Activated CD8-positive, alpha-beta memory T cell treated with anti-CD3 and anti-CD28 coated beads for 24 hours (primary cell): ENCODE results near the gene MAP2K3.
"Not testable (repeated sequence)": the region's sequence is repeated elsewhere in the genome, so short reads cannot be mapped to it uniquely, and the experiment has no call there.

Experiments used
- DNase-seq: peaks from one replicate; pipeline ENCODE4 v3.0.0-alpha.2; 2020

MAP2K3 gene

GRCh38 chr17:21314261-21314664, 29.8 kb downstream of the MAP2K3 start:
- DNase-seq = not testable (repeated sequence)

GRCh38 chr17:21314701-21315111, 30.2 kb downstream of the MAP2K3 start:
- not testable (repeated sequence) for DNase-seq

- not testable (repeated sequence) for DNase-seq
These were observed 30.9 kb downstream of the MAP2K3 start for GRCh38 chr17:21315246-21316000.

DNA sequence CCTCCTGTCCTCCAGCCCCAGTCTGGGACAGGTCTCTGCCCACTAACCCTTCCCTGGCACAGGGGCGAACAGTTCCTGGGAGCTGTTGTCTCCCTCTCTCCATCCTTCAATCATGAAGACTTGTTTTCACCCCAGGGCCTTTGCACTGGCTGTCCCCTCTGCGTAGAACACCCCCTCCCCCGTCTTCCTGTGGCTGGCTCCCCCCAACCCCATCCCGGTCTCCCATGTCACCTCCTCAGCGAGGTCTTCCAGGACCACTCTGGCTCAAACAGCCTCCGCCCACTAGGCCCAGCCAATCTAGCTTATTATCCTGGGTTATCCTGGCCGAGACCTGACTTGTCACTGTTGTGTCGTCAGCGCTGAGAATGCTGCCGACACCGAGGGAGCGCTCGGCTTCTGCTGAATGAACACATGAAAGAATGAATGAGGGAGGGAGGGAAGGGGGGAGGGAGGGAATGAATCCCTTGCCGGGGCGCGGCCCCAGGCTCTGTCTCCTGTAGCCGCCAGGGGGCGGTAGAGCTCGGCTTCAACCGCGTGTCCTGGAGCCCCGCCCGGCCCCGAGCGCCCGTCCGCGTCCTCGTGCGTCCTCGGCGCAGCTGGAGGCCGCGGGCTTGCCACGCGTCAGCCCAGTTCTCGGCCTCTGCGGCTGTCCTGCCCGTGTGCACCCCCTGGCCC, 31.8 kb downstream of the MAP2K3 start:
- DNase-seq = not testable (repeated sequence)

DNA sequence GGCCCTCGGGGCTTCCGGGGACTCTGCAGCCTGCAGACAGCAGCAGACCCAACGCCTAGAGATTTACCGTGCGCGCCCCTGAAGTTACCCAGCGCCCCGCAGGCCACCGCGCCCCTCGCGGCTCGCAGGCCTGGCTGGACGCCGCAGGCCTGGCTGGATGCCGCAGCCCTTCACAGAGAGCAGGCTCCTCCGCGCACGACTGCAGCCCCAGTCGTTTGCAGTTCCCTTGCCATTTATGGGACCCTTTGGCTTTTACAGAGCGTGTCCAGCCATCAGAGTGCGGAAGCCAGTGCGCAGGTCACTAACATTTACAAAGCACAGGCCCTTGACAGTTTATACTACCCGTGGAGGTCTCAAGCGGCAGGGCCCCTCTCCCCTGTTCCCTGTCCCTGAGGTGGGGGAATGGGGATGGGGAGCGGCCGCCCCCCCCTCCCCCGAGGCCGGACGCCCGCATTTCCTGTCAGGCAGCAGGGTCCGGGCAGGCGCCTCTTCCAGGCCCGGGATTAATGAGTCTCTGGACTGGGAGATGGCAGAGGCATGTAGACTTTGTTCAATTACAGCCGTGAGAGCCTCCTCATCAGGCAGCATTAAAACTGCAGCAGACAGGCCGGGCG, 32.5 kb downstream of the MAP2K3 start:
- DNase-seq = peak; percentile 69

DNA sequence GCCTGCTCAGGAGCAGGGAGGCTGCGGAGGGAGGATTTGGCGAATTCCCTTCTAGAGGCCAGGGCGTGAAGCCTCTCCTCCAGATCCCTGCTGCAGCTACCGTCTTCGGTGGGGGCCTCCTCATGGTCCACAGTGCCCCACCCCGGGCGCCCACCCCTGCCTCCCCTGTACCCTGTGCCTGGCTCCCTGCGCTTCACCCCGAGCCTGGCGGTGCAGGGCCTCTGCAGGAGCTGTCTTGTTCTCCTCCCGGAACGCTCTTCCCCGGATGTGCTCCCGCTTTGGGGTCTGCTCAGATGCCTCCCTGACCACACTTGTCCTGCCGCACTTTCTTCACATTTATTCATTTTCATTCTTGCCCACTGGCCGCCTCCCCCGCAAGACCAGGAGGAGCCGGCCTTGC, 33.3 kb downstream of the MAP2K3 start:
- DNase-seq = not testable (repeated sequence)

GRCh38 chr17:21318439-21318838, 33.9 kb downstream of the MAP2K3 start:
- no peak for DNase-seq

GRCh38 chr17:21318856-21319255, 34.3 kb downstream of the MAP2K3 start:
- not testable (repeated sequence) for DNase-seq

DNA sequence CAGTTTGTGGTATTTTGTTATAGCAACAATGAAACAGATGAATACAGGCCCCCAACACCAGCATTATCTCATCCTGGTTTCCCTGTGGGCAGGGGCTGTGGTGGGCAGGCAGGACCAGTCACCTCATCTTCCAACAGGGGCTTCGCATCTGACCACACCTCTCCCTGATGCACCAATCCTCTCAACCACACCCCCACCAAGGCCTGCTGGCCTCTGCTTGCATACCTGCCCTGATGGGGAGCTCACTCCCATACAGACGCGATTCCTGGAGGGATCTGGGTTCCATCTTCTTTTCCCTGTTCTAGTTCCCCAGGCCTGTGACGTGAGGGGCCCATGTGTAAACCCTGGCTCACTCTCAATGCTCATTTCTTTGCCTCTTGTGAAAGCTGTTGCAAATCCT, 34.7 kb downstream of the MAP2K3 start:
- not testable (repeated sequence) for DNase-seq

DNA sequence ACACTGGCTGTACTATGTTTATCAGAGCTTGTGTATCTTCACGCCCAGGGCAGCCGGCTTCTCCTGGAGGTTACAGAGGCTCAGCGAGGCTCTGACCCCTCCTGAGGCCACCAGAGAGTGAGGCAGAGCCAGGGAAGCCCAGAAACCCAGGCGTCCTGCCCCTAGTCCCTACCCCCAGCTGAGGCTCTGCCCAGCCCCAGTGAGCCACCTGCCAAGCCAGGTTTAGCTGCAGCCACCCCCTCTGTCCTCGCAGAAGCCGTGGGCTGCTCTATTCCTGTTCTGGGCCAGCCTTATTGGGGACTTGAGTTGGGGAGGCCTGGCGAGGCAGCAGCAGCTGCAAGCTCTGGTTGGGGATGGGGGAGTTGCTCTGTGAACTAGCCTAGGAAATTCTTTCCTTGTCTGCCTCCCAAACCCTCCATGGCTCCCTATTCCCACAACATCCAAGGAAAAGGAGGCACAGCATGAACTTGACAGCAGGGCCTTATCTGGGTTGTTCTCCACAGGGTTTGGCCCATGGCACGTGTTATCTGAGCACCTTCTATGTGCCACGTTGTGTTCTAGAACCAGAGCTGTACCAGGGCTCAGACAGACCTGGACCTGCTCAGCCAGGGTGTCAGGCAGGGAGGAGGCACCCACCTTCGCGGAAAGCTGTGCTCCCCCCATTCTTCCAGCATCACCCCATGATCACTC, 35.3 kb downstream of the MAP2K3 start:
- not testable (repeated sequence) for DNase-seq

- DNase-seq = not testable (repeated sequence)
These were observed 35.9 kb downstream of the MAP2K3 start for GRCh38 chr17:21320430-21320829.

DNA sequence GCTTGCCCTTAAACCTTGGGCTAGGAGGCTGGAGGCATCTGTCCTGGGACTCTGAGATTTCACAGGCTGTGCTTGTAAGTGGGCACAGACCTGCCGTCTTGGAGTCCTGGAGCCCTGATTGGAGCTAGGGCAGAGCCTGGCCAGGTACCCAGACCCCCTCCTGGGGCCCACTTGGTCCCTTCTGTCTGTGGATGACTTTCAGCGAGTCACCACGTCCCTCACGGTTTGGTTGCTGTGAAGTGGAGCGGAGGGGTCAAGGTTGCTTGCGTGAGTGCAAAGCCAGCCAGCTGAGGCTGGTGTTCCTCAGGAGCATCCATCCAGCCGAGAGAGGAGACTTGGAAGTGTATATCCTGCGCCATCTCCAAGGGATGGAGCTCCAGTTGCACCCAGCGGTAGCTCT, 36.5 kb downstream of the MAP2K3 start:
- not testable (repeated sequence) for DNase-seq

DNA sequence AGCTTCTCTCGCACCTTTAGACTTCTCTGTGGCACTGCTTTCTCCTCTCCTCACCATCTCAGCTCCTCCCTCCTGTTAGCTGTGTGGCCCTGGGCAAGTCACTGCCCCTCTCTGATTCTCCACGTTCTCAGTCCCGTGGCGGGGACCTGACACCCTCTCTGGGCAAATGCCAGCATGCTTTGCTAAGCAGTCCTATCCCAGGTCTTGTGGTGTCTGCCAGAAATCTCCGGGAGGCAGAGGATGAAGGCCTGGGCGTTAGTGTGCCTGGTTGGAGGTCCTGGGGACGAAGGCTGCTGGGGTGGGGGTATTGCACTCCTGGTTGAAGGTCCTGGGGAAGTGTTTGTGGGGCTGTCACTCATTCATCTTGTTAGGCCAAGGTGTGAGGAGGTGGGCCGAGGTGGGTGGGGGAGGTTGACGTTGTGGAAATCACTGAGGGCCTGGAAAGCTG, 37.3 kb downstream of the MAP2K3 start:
- DNase-seq = not testable (repeated sequence)

DNA sequence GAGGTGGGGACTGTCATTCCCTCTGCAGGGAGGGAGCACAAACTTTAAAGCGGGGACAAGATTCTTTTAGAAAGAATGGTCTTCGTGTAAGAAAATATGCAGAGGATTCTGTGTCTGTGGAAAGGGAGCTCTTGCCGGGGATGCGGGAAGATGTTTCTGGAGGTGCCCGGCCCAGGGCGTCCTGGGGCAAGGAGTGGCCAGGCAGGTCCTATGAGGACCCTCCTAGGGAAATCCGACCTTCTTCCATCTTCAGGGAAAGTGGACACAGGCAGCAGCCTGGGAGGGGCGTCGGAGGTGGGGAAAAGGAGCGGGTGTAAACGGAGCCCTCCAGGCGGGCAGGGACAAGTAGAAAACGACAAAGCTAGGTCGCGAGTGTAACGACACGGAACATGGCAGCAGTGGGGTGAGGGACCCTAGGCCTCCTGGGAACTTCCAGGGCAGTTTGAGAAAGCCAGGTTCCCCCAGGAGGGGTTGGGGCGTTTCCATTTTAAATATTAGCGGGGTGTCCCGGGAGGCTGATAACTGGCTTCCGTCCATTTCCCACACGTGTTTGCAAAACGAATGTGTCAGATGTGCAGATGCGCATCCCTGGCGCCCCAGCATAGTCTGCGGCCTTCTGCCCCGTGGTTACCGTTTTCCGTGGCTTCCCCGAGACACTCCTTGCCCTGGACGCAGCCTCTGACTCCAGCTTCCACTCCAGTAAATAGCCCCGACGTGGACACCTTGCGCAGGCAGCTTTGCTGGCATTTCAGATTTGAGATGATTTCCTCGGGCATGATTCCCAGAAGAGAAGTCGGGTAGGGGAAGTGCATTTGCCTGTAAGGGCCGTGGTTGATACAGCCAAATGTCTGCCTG, 39.0 kb downstream of the MAP2K3 start:
- DNase-seq = not testable (repeated sequence)

- not testable (repeated sequence) for DNase-seq
These were observed 40.2 kb downstream of the MAP2K3 start for GRCh38 chr17:21324741-21325140.

GRCh38 chr17:21327921-21328320, 43.4 kb downstream of the MAP2K3 start:
- DNase-seq = not testable (repeated sequence)

DNA sequence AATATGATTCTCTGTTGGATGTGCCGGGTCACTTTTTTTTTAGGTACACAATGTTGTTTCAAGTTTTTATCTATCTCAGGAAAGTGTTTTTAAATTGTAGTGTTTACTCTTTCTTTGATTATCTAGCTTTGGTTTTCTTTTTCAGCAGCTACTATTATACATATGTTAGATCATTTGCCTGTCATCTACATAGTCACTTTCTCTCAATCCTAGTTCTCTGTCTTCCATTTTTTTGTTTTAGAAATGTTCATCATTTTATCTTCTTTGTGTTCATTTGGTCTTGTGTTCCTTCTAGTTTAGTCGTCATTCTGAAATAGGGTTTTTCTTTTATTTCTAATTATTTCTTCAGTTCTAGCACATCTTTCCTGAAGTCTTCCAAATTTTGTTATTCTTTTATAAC, 44.3 kb downstream of the MAP2K3 start:
- DNase-seq = not testable (repeated sequence)

DNA sequence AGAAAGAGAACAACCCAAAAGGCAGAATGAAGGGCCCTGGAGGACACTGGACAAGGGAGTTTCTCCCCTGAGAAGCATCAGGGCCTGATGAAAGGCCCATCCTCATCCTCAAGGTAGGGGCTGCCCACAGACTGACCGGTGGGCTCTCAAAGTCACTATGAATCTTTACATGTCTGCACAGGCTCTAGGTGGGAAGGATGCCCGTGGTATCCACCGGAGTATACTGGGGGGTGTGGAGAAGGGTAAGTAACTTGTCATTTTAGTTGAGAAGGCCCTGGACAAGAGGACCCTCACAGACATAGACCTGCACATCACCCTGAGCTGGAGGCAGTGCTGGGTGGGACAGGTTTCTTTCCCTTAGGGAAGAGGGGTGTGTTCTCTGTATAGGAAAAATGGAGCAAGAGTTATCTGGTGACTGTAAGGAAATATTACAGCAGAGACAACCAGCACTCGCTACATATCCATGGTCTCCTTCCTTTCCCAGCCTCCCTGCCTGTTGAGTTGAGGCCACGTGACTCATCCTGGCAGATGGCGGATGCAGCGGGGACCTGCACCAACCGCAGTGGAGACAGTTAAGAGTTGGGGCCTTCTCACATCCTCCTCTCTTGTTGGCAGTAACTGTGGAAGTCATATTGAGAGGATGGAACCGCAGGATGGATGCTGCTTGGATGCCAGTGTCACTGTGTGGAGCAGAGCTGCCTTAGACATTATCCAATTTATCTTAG, 46.1 kb downstream of the MAP2K3 start:
- no peak for DNase-seq

GRCh38 chr17:21336541-21337294, 52.2 kb downstream of the MAP2K3 start:
- not testable (repeated sequence) for DNase-seq

GRCh38 chr17:21337981-21338625, 53.6 kb downstream of the MAP2K3 start:
- DNase-seq = not testable (repeated sequence)
